Measurements from ENCODE around the gene PHACTR2.

PHACTR2 gene

GRCh38 chr6:143694013-143694412 lies 16.2 kb downstream of the PHACTR2 start:
- H3K27me3 ChIP-seq (ENCODE audit: insufficient read depth, low read depth, severe bottlenecking) = no peaks in the 10 kb centered on the region
- no peaks in the 10 kb centered on the region for H3K36me3 ChIP-seq
- H3K9me3 ChIP-seq (ENCODE audit: severe bottlenecking) = no peaks in the 10 kb centered on the region
- no peak overlapping the region for H3K4me3 ChIP-seq (ENCODE audit: low read depth, low read length)
- DNase-seq = no peak
- no peak overlapping the region for H3K27ac ChIP-seq
- no peak for TF ChIP-seq CTCF (IDR thresholded peaks at IDR 0.05; ENCODE audit: low read depth, low read length)

- Histone ChIP-seq H3K9me3 (ENCODE audit: severe bottlenecking) (no peaks in the 10 kb centered on the region), H3K27me3 (ENCODE audit: insufficient read depth, low read depth, severe bottlenecking) (no peaks in the 10 kb centered on the region), H3K4me3 (ENCODE audit: low read depth, low read length) (no peak overlapping the region), H3K36me3 (no peaks in the 10 kb centered on the region), H3K27ac (no peak overlapping the region)
- no peak for TF ChIP-seq CTCF (IDR thresholded peaks at IDR 0.05; ENCODE audit: low read depth, low read length)
- no peak for DNase-seq
Observed at GRCh38 chr6:143694560-143694959, 16.8 kb downstream of the PHACTR2 start.

GRCh38 chr6:143695130-143695968 lies 17.6 kb downstream of the PHACTR2 start:
- Histone ChIP-seq H3K27me3 (ENCODE audit: insufficient read depth, low read depth, severe bottlenecking) (no peaks in the 10 kb centered on the region), H3K36me3 (no peaks in the 10 kb centered on the region), H3K27ac (no peak overlapping the region), H3K9me3 (ENCODE audit: severe bottlenecking) (no peaks in the 10 kb centered on the region), H3K4me3 (ENCODE audit: low read depth, low read length) (no peak overlapping the region)
- no peak for TF ChIP-seq CTCF (IDR thresholded peaks at IDR 0.05; ENCODE audit: low read depth, low read length)
- no peak for DNase-seq

DNA sequence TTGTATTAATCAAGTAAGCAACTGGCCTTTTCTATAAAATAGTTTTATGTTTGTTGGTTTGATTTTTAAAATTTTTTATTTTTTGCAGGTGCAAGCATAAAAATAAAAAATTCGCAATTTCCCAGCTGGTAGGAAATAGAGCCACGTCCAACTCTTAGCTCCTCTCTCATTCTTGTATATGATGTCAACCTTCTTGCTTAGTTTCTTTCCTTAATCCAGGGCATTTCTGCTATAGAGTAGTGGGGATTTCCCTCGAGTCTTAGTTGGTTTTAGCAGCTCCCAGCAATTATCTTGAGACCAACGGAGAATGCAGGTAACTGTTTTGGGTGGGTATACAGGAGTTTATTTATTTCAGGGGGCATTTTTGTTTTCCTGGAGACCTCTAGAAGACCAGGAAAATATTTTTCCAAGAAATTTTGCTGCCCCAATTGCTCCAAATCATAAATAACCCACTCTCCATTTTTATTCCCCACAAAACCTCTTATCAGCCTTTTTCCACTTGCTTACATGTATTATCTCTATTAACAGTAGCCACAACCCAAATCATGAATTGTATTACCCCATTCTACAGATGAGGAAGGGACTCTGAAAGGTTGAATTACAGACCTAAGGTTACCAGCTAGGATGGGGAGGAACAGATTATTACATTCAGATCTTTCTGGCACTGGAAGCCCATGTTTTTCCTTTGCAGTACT lies 18.4 kb downstream of the PHACTR2 start:
- Histone ChIP-seq H3K27ac (no peak overlapping the region), H3K4me3 (ENCODE audit: low read depth, low read length) (no peak overlapping the region), H3K9me3 (ENCODE audit: severe bottlenecking) (no peaks in the 10 kb centered on the region), H3K36me3 (no peaks in the 10 kb centered on the region), H3K27me3 (ENCODE audit: insufficient read depth, low read depth, severe bottlenecking) (no peaks in the 10 kb centered on the region)
- DNase-seq = no peak
- no peak for TF ChIP-seq CTCF (IDR thresholded peaks at IDR 0.05; ENCODE audit: low read depth, low read length)

GRCh38 chr6:143696664-143697000 lies 18.9 kb downstream of the PHACTR2 start:
- TF ChIP-seq CTCF (IDR thresholded peaks at IDR 0.05; ENCODE audit: low read depth, low read length) = no peak
- DNase-seq = no peak
- Histone ChIP-seq H3K36me3 (no peaks in the 10 kb centered on the region), H3K27ac (no peak overlapping the region), H3K9me3 (ENCODE audit: severe bottlenecking) (no peaks in the 10 kb centered on the region), H3K4me3 (ENCODE audit: low read depth, low read length) (no peak overlapping the region), H3K27me3 (ENCODE audit: insufficient read depth, low read depth, severe bottlenecking) (no peaks in the 10 kb centered on the region)

Measured in WERI-Rb-1 (cell line).